WERI-Rb-1 (cell line): ENCODE data around the gene KBTBD3.
"Not testable (repeated sequence)": the region's sequence is repeated elsewhere in the genome, so short reads cannot be mapped to it uniquely, and the experiment has no call there.

Experiments
- DNase-seq: peaks from one replicate; pipeline ENCODE4 v3.0.0-alpha.2; 2020
- H3K27ac ChIP-seq: fragments of 250-450 bp; sonication (Bioruptor Pico); 2 replicates; pipeline ENCODE4 v1.5.1; 2020; ENCODE audit warnings: mild to moderate bottlenecking, moderate library complexity
- H3K27me3 ChIP-seq: fragments of 250-450 bp; sonication (Bioruptor Pico); 2 replicates; pipeline ENCODE4 v1.5.1; 2021; ENCODE audit warnings: mild to moderate bottlenecking, low read depth, moderate library complexity; ENCODE audit not compliant: insufficient read depth, severe bottlenecking
- H3K36me3 ChIP-seq: fragments of 250-450 bp; sonication (Bioruptor Pico); 2 replicates; pipeline ENCODE4 v1.5.1; 2020; ENCODE audit warnings: mild to moderate bottlenecking, moderate library complexity
- H3K4me3 ChIP-seq: 2 replicates; pipeline ENCODE4 v1.5.1; 2011; ENCODE audit warnings: low read depth, mild to moderate bottlenecking, control low read depth, low read length
- H3K9me3 ChIP-seq: fragments of 250-450 bp; sonication (Bioruptor Pico); 2 replicates; pipeline ENCODE4 v1.5.1; 2021; ENCODE audit warnings: mild to moderate bottlenecking, moderate library complexity; ENCODE audit not compliant: severe bottlenecking
- CTCF ChIP-seq: IDR thresholded peaks from 2 replicates; pipeline ENCODE4 v1.5.1; 2011; ENCODE audit warnings: low read depth, mild to moderate bottlenecking, control low read depth, inconsistent platforms, low read length

KBTBD3 gene

DNA sequence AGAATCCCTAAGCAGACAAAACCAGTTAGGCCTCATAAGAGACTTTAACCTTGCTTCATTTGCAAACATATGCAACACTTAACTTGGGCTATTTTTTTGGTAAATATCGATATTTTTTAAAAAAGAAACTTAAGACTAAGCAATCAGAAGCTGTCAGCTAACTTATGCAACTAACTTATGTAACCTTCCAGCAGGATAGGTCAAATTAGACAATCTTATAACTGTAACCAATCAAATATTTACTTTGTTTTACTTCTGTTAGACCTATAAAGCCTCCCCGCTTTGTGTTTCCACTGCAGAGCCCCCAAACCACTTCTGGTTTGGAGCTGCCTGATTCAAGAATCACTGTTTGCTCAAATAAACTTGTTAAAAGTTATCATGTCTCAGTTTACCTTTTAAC, 63.1 kb downstream of the KBTBD3 start:
- Histone ChIP-seq H3K9me3 (no peaks in the 10 kb centered on the region), H3K36me3 (peaks cover 22% of the 10 kb centered on the region), H3K4me3 (no peak overlapping the region), H3K27ac (no peak overlapping the region), H3K27me3 (no peaks in the 10 kb centered on the region)
- no peak for DNase-seq
- no peak for TF ChIP-seq CTCF

DNA sequence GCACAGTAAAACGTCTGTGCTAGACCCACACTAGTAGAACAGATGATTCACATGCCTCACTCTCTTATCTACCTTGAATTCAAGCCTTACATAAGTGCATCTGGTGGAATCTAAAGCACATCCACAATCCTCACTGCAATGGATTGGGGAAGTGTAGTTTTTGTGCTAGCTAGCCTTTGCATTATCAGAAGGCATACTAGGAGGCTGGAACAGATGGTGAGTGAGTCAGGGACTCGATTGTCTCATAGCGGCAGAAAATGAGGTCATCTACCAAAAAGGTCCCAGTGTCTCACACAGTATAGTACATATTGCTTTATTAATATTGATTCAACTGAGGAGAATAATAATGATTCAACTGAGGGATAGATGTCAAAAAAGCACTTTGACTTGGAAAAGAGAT, 64.4 kb downstream of the KBTBD3 start:
- no peak for TF ChIP-seq CTCF
- H3K4me3 ChIP-seq = no peak overlapping the region
- peaks cover 34% of the 10 kb centered on the region for H3K36me3 ChIP-seq
- H3K9me3 ChIP-seq = no peaks in the 10 kb centered on the region
- no peak overlapping the region for H3K27ac ChIP-seq
- no peaks in the 10 kb centered on the region for H3K27me3 ChIP-seq
- DNase-seq = no peak

DNA sequence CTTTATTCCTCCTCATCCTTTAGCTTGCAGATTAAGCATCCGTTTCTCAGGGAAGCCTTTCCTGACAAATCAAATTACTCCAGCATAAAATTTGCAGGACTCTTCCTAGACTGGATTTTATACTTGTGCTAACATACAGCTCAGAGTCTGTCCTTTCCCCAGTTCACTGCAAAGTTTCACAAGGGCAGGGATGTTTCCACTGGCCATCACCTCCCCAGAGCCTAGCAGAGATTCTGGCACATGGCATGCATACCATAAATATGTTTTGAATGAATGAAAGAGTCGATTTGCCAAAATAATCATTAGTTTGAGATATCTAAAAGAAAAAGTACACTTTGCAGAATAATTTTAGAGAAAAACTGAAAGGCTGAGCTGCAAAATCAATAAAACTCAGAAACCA, 65.7 kb downstream of the KBTBD3 start:
- no peak for TF ChIP-seq CTCF
- H3K27me3 ChIP-seq = no peaks in the 10 kb centered on the region

DNA sequence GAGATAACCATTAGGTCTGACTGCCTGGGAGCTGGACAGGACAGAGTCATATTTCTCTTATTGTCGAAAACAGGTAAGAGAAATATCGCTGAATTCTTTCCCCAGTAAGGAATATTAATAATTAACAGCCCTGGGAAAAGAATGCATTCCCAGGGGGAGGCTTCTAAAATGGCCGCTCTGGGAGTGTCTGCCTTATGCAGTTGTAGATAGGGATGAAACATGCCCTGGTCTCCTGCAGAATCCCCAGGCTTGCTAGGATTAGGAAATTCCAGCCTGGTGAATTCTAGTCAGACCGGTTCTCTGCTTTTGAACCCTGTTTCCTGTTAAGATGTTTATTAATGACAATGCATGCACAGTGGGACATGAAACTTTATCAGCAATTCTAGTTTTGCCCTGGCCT, 74.1 kb downstream of the KBTBD3 start:
- H3K9me3 ChIP-seq, DNase-seq, H3K4me3 ChIP-seq, H3K27ac ChIP-seq, H3K27me3 ChIP-seq: not testable (repeated sequence)
- peaks cover 29% of the 10 kb centered on the region for H3K36me3 ChIP-seq

More for the DNA sequence above, 65.7 kb downstream of the KBTBD3 start:
- H3K36me3 ChIP-seq = peaks cover 47% of the 10 kb centered on the region
- DNase-seq = no peak
- no peaks in the 10 kb centered on the region for H3K9me3 ChIP-seq
- H3K4me3 ChIP-seq = no peak overlapping the region
- no peak overlapping the region for H3K27ac ChIP-seq

DNA sequence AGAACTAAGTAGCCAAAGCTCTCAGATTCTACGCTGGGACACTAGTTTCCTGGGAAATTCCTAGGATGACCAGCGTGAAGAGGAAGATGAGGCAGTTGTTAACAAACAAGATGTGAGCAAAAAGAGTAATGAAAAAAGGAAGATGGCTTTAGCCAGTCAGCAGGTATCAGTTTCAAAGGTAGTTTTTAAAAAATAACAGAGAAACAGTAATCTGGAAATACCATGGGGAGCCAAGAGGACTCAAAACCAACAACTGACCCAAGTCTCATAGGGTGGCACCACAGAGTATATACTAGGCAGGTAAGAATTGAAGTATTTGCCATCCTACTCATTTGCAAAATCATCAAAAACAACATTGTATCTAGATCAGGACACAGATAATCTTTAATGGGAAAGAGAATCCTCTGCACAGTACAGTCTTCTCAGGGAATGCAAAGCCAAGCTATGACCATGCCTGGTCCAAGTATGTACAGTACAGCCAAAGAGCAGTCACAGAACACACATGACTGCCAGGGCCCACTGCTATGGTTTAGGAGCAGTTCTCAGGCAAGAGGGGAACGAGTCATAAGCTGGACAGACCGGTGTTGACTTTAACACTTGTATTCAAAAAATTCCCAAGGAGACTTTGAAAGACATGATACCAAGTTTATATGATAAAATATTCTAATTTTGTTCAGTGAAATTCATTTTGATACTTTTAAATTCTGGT, 75.7 kb downstream of the KBTBD3 start:
- no peak for TF ChIP-seq CTCF
- Histone ChIP-seq H3K4me3 (no peak overlapping the region), H3K27ac (no peak overlapping the region), H3K9me3 (no peaks in the 10 kb centered on the region), H3K27me3 (no peaks in the 10 kb centered on the region), H3K36me3 (peaks cover 13% of the 10 kb centered on the region)
- no peak for DNase-seq
